Endometrium (tissue), 2 donors: Measurements from ENCODE around the gene RFFL.

Source experiments
- FAIRE-seq: peaks from 2 replicates; lab custom pipeline; 2012; peaks lifted over from hg19 to GRCh38; lab: Jason Lieb, UNC
- donor health status: control.
- donor health status: control.

The RFFL gene

DNA sequence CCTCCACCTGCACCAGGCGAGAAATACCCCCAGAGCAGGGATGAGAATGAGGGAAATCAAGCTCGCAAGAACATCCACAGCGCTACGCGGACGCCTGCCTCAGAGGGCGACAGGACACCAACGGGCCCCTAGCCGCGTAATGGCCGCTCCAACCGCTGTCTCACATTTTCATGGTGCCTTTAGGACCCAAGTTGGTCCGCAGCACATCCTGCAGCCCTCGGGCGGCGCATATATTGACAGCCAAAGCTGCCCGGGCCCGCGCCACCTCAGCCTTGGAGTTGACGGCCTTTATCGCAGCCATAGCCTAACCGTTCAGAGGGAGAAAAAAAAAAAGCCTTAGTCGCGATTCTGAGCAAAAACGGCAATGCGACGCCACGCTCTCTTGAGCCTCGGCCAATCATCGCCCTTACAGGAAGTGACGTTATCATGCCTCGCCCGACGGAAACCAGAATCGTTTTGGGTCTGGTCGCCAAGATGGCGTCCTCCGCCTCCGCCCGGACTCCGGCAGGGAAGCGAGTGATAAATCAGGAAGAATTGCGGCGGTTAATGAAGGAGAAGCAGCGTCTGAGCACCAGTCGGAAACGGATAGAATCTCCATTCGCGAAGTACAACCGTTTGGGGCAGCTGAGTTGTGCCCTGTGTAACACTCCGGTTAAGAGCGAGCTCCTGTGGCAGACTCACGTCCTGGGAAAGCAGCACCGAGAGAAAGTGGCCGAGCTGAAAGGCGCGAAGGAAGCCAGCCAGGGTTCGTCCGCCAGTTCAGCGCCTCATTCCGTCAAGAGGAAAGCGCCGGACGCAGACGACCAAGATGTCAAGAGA, 102.2 kb downstream of the RFFL start, which contains the start of the genes CCT6B and ZNF830:
Gene CCT6B, minus strand, starts transcription at position 368 of the 819 bp plus-strand sequence. Its CDS starts 67 bp downstream, at position 301.
Gene ZNF830, plus strand, starts transcription at position 448 of the 819 bp plus-strand sequence. Its CDS starts 27 bp downstream, at position 475.
- FAIRE-seq = peak; percentile 84

DNA sequence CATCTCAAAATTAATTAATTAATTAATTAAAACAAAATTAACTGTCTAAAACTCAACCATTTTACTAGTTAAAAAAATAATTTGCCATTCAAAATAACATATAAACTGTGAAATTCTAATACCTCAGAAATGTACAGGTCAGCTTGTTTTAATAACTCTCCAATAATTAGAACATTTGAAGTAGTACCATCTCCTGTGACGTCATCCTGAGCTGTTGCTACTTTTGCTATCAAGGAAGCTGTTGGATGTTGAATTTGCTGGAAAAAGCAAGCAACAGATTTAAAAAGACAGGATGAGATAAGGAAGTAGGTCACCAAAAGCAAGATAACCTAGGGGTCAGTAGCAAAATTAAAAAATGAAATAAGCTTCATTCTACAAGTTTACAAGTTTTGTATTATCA, 105.1 kb downstream of the RFFL start:
- no peak for FAIRE-seq
